Measurements from ENCODE around the gene PWWP2B. TPM values are rescaled to one million over a fixed set of nuclear protein-coding genes. Genes with fewer than 3 reads are reported as not detected.
"Not testable (repeated sequence)": the region's sequence is repeated elsewhere in the genome, so short reads cannot be mapped to it uniquely, and the experiment has no call there.

PWWP2B gene
- polyA plus RNA-seq, 4 donors: 6.6 to 21.8 (median 11.2) TPM

- DNase-seq (ENCODE audit: low read depth in 4 of 4, low spot score in 2 of 4): no peak
Observed at GRCh38 chr10:132428486-132428995, 31.5 kb downstream of the PWWP2B start.

GRCh38 chr10:132429281-132430230 lies 32.6 kb downstream of the PWWP2B start:
- no peak for DNase-seq (ENCODE audit: low read depth in 4 of 4, low spot score in 2 of 4)

- no peak for DNase-seq (ENCODE audit: low read depth in 4 of 4, low spot score in 2 of 4)
Observed at GRCh38 chr10:132430231-132430743, 33.3 kb downstream of the PWWP2B start.

- no peak for DNase-seq (ENCODE audit: low read depth in 4 of 4, low spot score in 2 of 4)
Observed at GRCh38 chr10:132430861-132431271, 33.9 kb downstream of the PWWP2B start.

- DNase-seq (ENCODE audit: low read depth in 4 of 4, low spot score in 2 of 4): no peak
Observed at GRCh38 chr10:132431537-132432175, 34.7 kb downstream of the PWWP2B start.

GRCh38 chr10:132432176-132432540 lies 35.2 kb downstream of the PWWP2B start:
- DNase-seq (ENCODE audit: low read depth in 4 of 4, low spot score in 2 of 4): no peak

- no peak for DNase-seq (ENCODE audit: low read depth in 4 of 4, low spot score in 2 of 4)
Observed at GRCh38 chr10:132433671-132434340, 36.8 kb downstream of the PWWP2B start.

GRCh38 chr10:132434405-132435005 lies 37.5 kb downstream of the PWWP2B start:
- DNase-seq (ENCODE audit: low read depth in 4 of 4, low spot score in 2 of 4): no peak

- DNase-seq (ENCODE audit: low read depth in 4 of 4, low spot score in 2 of 4): not testable (repeated sequence)
Observed at GRCh38 chr10:132435320-132435719, 38.3 kb downstream of the PWWP2B start.

- DNase-seq (ENCODE audit: low read depth in 4 of 4, low spot score in 2 of 4): not testable (repeated sequence)
Observed at GRCh38 chr10:132436096-132436495, 39.1 kb downstream of the PWWP2B start.

GRCh38 chr10:132436861-132437410 lies 39.9 kb downstream of the PWWP2B start:
- DNase-seq (ENCODE audit: low read depth in 4 of 4, low spot score in 2 of 4): no peak

GRCh38 chr10:132437541-132437950 lies 40.5 kb downstream of the PWWP2B start:
- no peak for DNase-seq (ENCODE audit: low read depth in 4 of 4, low spot score in 2 of 4)

- DNase-seq (ENCODE audit: low read depth in 4 of 4, low spot score in 2 of 4): no peak
Observed at GRCh38 chr10:132438091-132439024, 41.4 kb downstream of the PWWP2B start.

- DNase-seq (ENCODE audit: low read depth in 4 of 4, low spot score in 2 of 4): no peak
Observed at GRCh38 chr10:132439025-132439388, 42.0 kb downstream of the PWWP2B start.

- DNase-seq (ENCODE audit: low read depth in 4 of 4, low spot score in 2 of 4): no peak
Observed at GRCh38 chr10:132439424-132440163, 42.6 kb downstream of the PWWP2B start.

GRCh38 chr10:132440791-132441565 lies 44.0 kb downstream of the PWWP2B start:
- DNase-seq (ENCODE audit: low read depth in 4 of 4, low spot score in 2 of 4): no peak

GRCh38 chr10:132441818-132442524 lies 45.0 kb downstream of the PWWP2B start:
- no peak for DNase-seq (ENCODE audit: low read depth in 4 of 4, low spot score in 2 of 4)
